Ishikawa (cell line): ENCODE measurements around the gene BMP3.

ENCODE experiments used
- CEBPB ChIP-seq: IDR thresholded peaks from 2 replicates; pipeline ENCODE4 v1.6.1; 2012
- CREB1 ChIP-seq: IDR thresholded peaks from 2 replicates; pipeline ENCODE4 v1.6.1; 2012; ENCODE audit warnings: low read depth
- EGR1 ChIP-seq: IDR thresholded peaks from 2 replicates; pipeline ENCODE4 v1.6.1; 2012
- EP300 ChIP-seq: IDR thresholded peaks from 2 replicates; pipeline ENCODE4 v1.6.1; 2012; ENCODE audit warnings: borderline replicate concordance
- FOXM1 ChIP-seq: IDR thresholded peaks from 2 replicates; pipeline ENCODE4 v1.6.1; 2012; ENCODE audit warnings: low read depth, borderline replicate concordance
- MAX ChIP-seq: IDR thresholded peaks from 2 replicates; pipeline ENCODE4 v1.6.1; 2012
- NFIC ChIP-seq: IDR thresholded peaks from 2 replicates; pipeline ENCODE4 v1.6.1; 2012
- RAD21 ChIP-seq: IDR thresholded peaks from 2 replicates; pipeline ENCODE4 v1.6.1; 2012; ENCODE audit warnings: low read depth
- REST ChIP-seq: IDR thresholded peaks from 2 replicates; pipeline ENCODE4 v1.6.1; 2012; ENCODE audit warnings: low read depth, mild to moderate bottlenecking
- TAF1 ChIP-seq: IDR thresholded peaks from 2 replicates; pipeline ENCODE4 v1.6.1; 2012; ENCODE audit warnings: low read depth, mild to moderate bottlenecking
- TCF12 ChIP-seq: IDR thresholded peaks from 2 replicates; pipeline ENCODE4 v1.6.1; 2012; ENCODE audit warnings: low read depth
- TEAD4 ChIP-seq: IDR thresholded peaks from 2 replicates; pipeline ENCODE4 v1.6.1; 2012
- USF1 ChIP-seq: IDR thresholded peaks from 2 replicates; pipeline ENCODE4 v1.6.1; 2012
- YY1 ChIP-seq: IDR thresholded peaks from 2 replicates; pipeline ENCODE4 v1.6.1; 2012; ENCODE audit warnings: low read depth
- ZBTB7A ChIP-seq: IDR thresholded peaks from 2 replicates; pipeline ENCODE4 v1.6.1; 2012; ENCODE audit warnings: low read depth

Gene BMP3

GRCh38 chr4:81032771-81033684 is 2.5 kb downstream of the BMP3 start:
- TF ChIP-seq CREB1: no peak
- TF ChIP-seq YY1: no peak
- no peak for TF ChIP-seq REST
- TF ChIP-seq NFIC: no peak
- no peak for TF ChIP-seq USF1
- no peak for TF ChIP-seq TEAD4
- no peak for TF ChIP-seq RAD21
- no peak for TF ChIP-seq TCF12
- no peak for TF ChIP-seq MAX
- no peak for TF ChIP-seq EP300

GRCh38 chr4:81038636-81039350 is 8.3 kb downstream of the BMP3 start:
- TF ChIP-seq YY1 (no peak), NFIC (no peak), USF1 (no peak), CREB1 (no peak), TCF12 (no peak), TAF1 (no peak), TEAD4 (no peak), RAD21 (no peak), ZBTB7A (no peak), REST (no peak), CEBPB (no peak), FOXM1 (no peak)

GRCh38 chr4:81039351-81039972 is 9.0 kb downstream of the BMP3 start:
- TF ChIP-seq USF1 (no peak), NFIC (no peak), EP300 (no peak), TEAD4 (no peak), FOXM1 (no peak), TCF12 (no peak), TAF1 (no peak), MAX (no peak), YY1 (no peak), EGR1 (no peak), RAD21 (no peak), CREB1 (no peak), ZBTB7A (no peak), REST (no peak), CEBPB (no peak)
